Measurements from ENCODE around the gene ATRX.

- TF ChIP-seq CTCF (IDR thresholded peaks at IDR 0.05) (no peak), POLR2A (IDR thresholded peaks at IDR 0.05) (no peak), EP300 (IDR thresholded peaks at IDR 0.05) (no peak)
Measured at GRCh38 chrX:77693594-77693993, 92.4 kb downstream of the ATRX start.

Measured in ovary (tissue), 3 donors.